Body of pancreas (tissue), 4 donors: ENCODE results near the gene UGT1A8. TPM values are rescaled to one million over a fixed set of nuclear protein-coding genes. Genes with fewer than 3 reads are reported as not detected.
"Not testable (repeated sequence)": the region's sequence is repeated elsewhere in the genome, so short reads cannot be mapped to it uniquely, and the experiment has no call there.

ENCODE experiments used
- ATAC-seq: fragments of 150-250 bp; one replicate; pipeline ENCODE4 v1.9.1; 2016
- DNase-seq, 4 donors: peaks; one replicate each; pipeline ENCODE4 v3.0.0-alpha.2; 2019
- H3K27ac ChIP-seq, 4 donors: fragments of 200-600 bp; sonication (generic); 1 replicate in 3 of 4; 2 replicates in 1 of 4; pipeline versions ENCODE4 v1.5.1 to v1.6.1; 2016 to 2019; ENCODE audit warnings: mild to moderate bottlenecking in 1 of 4, mixed read lengths in 1 of 4, moderate library complexity in 1 of 4
- H3K27me3 ChIP-seq, 2 donors: fragments of 200-600 bp; sonication (generic); one replicate each; pipeline ENCODE4 v1.6.0; 2016; ENCODE audit warnings: mild to moderate bottlenecking in 1 of 2
- H3K36me3 ChIP-seq, 2 donors: fragments of 200-600 bp; sonication (generic); replicated peaks in 1 of 2; 2 replicates each; pipeline ENCODE4 v1.5.1; 2016; ENCODE audit warnings: low read depth in 2 of 2; ENCODE audit not compliant: insufficient read depth in 1 of 2
- H3K4me1 ChIP-seq: fragments of 200-600 bp; sonication (generic); one replicate; pipeline ENCODE4 v1.6.0; 2016
- H3K4me3 ChIP-seq, 2 donors: fragments of 200-600 bp; sonication (generic); 1 replicate in 1 of 2; 2 replicates in 1 of 2; pipeline ENCODE4 v1.5.1; 2016 to 2019
- H3K9me3 ChIP-seq, 3 donors: fragments of 200-600 bp; sonication (generic); 1 replicate in 2 of 3; 2 replicates in 1 of 3; pipeline ENCODE4 v1.5.1; 2016
- CTCF ChIP-seq, 7 experiments: fragments of 450-650 bp in 4 of 7; fragments of 200-600 bp in 3 of 7; sonication (generic) in 3 of 7; IDR thresholded peaks; one replicate each; pipeline ENCODE4 v1.5.1; 2016 to 2019; ENCODE audit warnings: antibody characterized with exemption in 7 of 7
- POLR2A ChIP-seq, 3 donors: fragments of 450-650 bp; IDR thresholded peaks; one replicate each; pipeline ENCODE4 v1.6.1; 2016; ENCODE audit warnings: antibody characterized with exemption in 3 of 3, mild to moderate bottlenecking in 2 of 3
- WGBS, 2 donors: methylation state at CpG; one replicate each; pipeline ENCODE4 v1.1.5; 2017; 5-methylcytosine and 5-hydroxymethylcytosine counted together
- intact Hi-C: fragments of 100-400 bp; cut with DNase I; formaldehyde crosslinking; loops from one replicate; pipeline ENCODE4 v1.15.1; 2023
- total RNA-seq, 2 donors: library from RNA; depleted of rRNA; stranded (reverse); fragments of >200 nt; gene quantifications; one replicate each; pipeline ENCODE4 v1.1.0, GENCODE V29; 2016

UGT1A8 gene
- total RNA-seq, 2 donors from 2014 or later, result not detected

- no peak for TF ChIP-seq CTCF (IDR thresholded peaks at IDR 0.05)
- WGBS, 2 donors, result 60 to 66% methylated on average over 5 of the region's 5 CpGs
- DNase-seq, result no peak
These were observed 21.4 kb downstream of the UGT1A8 start for GRCh38 chr2:233638836-233639235.

GRCh38 chr2:233639860-233640259 lies 22.4 kb downstream of the UGT1A8 start:
- intact Hi-C loops, result no loop called here
- Histone ChIP-seq H3K27ac (no peak overlapping the region), H3K9me3 (no peaks in the 10 kb centered on the region), H3K4me3 (no peak overlapping the region), H3K36me3 (no peaks in the 10 kb centered on the region), H3K4me1 (no peaks in the 10 kb centered on the region), H3K27me3 (no peaks in the 10 kb centered on the region)
- DNase-seq, result no peak
- no peak for ATAC-seq
- TF ChIP-seq CTCF (IDR thresholded peaks at IDR 0.05), result no peak
- no peak for TF ChIP-seq POLR2A (IDR thresholded peaks at IDR 0.05)

More at GRCh38 chr2:233638836-233639235, 21.4 kb downstream of the UGT1A8 start:
- Histone ChIP-seq H3K4me1 (no peaks in the 10 kb centered on the region), H3K9me3 (no peaks in the 10 kb centered on the region), H3K4me3 (no peak overlapping the region), H3K27ac (no peak overlapping the region), H3K36me3 (no peaks in the 10 kb centered on the region), H3K27me3 (no peaks in the 10 kb centered on the region)
- no peak for ATAC-seq
- intact Hi-C loops, result no loop called here

GRCh38 chr2:233643128-233643527 lies 25.7 kb downstream of the UGT1A8 start:
- TF ChIP-seq POLR2A (IDR thresholded peaks at IDR 0.05) (no peak), CTCF (IDR thresholded peaks at IDR 0.05) (no peak)
- Histone ChIP-seq H3K4me1 (no peaks in the 10 kb centered on the region), H3K36me3 (no peaks in the 10 kb centered on the region), H3K27ac (no peak overlapping the region), H3K27me3 (no peaks in the 10 kb centered on the region), H3K4me3 (no peak overlapping the region), H3K9me3 (peaks cover 0 to 8% (median 0%) of the 10 kb centered on the region in 3 donors)
- intact Hi-C loops, result no loop called here
- WGBS, 2 donors, result 92% methylated on average over 1 of the region's 1 CpG; no CpG with 5 or more reads in 1 of the 2 donors
- ATAC-seq, result no peak
- DNase-seq, result no peak

- H3K36me3 ChIP-seq, H3K4me3 ChIP-seq, intact Hi-C loops, H3K9me3 ChIP-seq, DNase-seq, H3K27me3 ChIP-seq, ATAC-seq, H3K4me1 ChIP-seq, H3K27ac ChIP-seq: not testable (repeated sequence)
- 72 to 83% methylated on average over 3 of the region's 3 CpGs for WGBS, 2 donors
These were observed 28.6 kb downstream of the UGT1A8 start for GRCh38 chr2:233646033-233646432.

- TF ChIP-seq POLR2A (IDR thresholded peaks at IDR 0.05) (no peak), CTCF (IDR thresholded peaks at IDR 0.05) (no peak)
- Histone ChIP-seq H3K4me3 (no peak overlapping the region), H3K36me3 (no peaks in the 10 kb centered on the region), H3K27me3 (no peaks in the 10 kb centered on the region), H3K27ac (no peak overlapping the region), H3K4me1 (no peaks in the 10 kb centered on the region), H3K9me3 (peaks cover 0 to 2% (median 0%) of the 10 kb centered on the region in 3 donors)
- 64 to 75% methylated on average over 4 of the region's 4 CpGs for WGBS, 2 donors
- intact Hi-C loops, result no loop called here
- no peak for DNase-seq
- ATAC-seq, result no peak
These were observed 33.5 kb downstream of the UGT1A8 start for GRCh38 chr2:233650981-233651380.
